ENCODE data around the gene COMMD8. TPM values are rescaled to one million over a fixed set of nuclear protein-coding genes. Genes with fewer than 3 reads are reported as not detected.
"Not testable (repeated sequence)": the region's sequence is repeated elsewhere in the genome, so short reads cannot be mapped to it uniquely, and the experiment has no call there.

The COMMD8 gene
- total RNA-seq, 2 donors from 2014 or later: 7.5 to 18.4 TPM

GRCh38 chr4:47488706-47489105 lies 25.2 kb upstream of the COMMD8 start:
- no peaks in the 10 kb centered on the region for H3K36me3 ChIP-seq
- H3K27ac ChIP-seq: no peak overlapping the region
- DNase-seq (ENCODE audit: low spot score): no peak
- H3K9me3 ChIP-seq: no peaks in the 10 kb centered on the region
- no peak for TF ChIP-seq CTCF (IDR thresholded peaks at IDR 0.05)
- no peak for ATAC-seq (ENCODE audit: insufficient number of reproducible peaks, low FRiP score, low read depth)
- H3K4me3 ChIP-seq: no peak overlapping the region
- H3K4me1 ChIP-seq (ENCODE audit: control insufficient read depth in 1 of 2, low read depth in 2 of 2): peaks cover 37 to 65% of the 10 kb centered on the region in 2 donors
- H3K27me3 ChIP-seq (replicated peaks; ENCODE audit: insufficient read depth): no peaks in the 10 kb centered on the region

GRCh38 chr4:47486727-47487126 lies 23.2 kb upstream of the COMMD8 start:
- H3K27ac ChIP-seq: peak overlapping the region in 1 of 2 donors; percentile 80
- not testable (repeated sequence) for DNase-seq (ENCODE audit: low spot score)

GRCh38 chr4:47486231-47486673 lies 22.8 kb upstream of the COMMD8 start:
- Histone ChIP-seq H3K4me1 (ENCODE audit: control insufficient read depth in 1 of 2, low read depth in 2 of 2) (peaks cover 27 to 43% of the 10 kb centered on the region in 2 donors), H3K9me3 (no peaks in the 10 kb centered on the region), H3K4me3 (peak overlapping the region; percentile 82), H3K36me3 (no peaks in the 10 kb centered on the region), H3K27me3 (replicated peaks; ENCODE audit: insufficient read depth) (no peaks in the 10 kb centered on the region), H3K27ac (peak overlapping the region; percentile 80 to 87)
- TF ChIP-seq CTCF (IDR thresholded peaks at IDR 0.05): no peak
- ATAC-seq (ENCODE audit: insufficient number of reproducible peaks, low FRiP score, low read depth) (no peak), DNase-seq (ENCODE audit: low spot score) (no peak)

More at GRCh38 chr4:47486727-47487126, 23.2 kb upstream of the COMMD8 start:
- Histone ChIP-seq H3K4me1 (ENCODE audit: control insufficient read depth in 1 of 2, low read depth in 2 of 2) (peaks cover 27 to 46% of the 10 kb centered on the region in 2 donors), H3K4me3 (peak overlapping the region; percentile 82)
- H3K27me3 ChIP-seq (replicated peaks; ENCODE audit: insufficient read depth); ATAC-seq (ENCODE audit: insufficient number of reproducible peaks, low FRiP score, low read depth); H3K9me3 ChIP-seq; H3K36me3 ChIP-seq: not testable (repeated sequence)

GRCh38 chr4:47485768-47486167 lies 22.3 kb upstream of the COMMD8 start:
- Histone ChIP-seq H3K36me3 (no peaks in the 10 kb centered on the region), H3K27me3 (replicated peaks; ENCODE audit: insufficient read depth) (no peaks in the 10 kb centered on the region), H3K27ac (peak overlapping the region; percentile 80 to 87), H3K9me3 (no peaks in the 10 kb centered on the region), H3K4me1 (ENCODE audit: control insufficient read depth in 1 of 2, low read depth in 2 of 2) (peaks cover 23 to 39% of the 10 kb centered on the region in 2 donors), H3K4me3 (peak overlapping the region; percentile 82)
- DNase-seq (ENCODE audit: low spot score) (no peak), ATAC-seq (ENCODE audit: insufficient number of reproducible peaks, low FRiP score, low read depth) (no peak)
- TF ChIP-seq CTCF (IDR thresholded peaks at IDR 0.05): no peak

- H3K27me3 ChIP-seq (replicated peaks; ENCODE audit: insufficient read depth): no peaks in the 10 kb centered on the region
- peak within 1 kb of the TSS; percentile 82 for H3K4me3 ChIP-seq
- ATAC-seq (ENCODE audit: insufficient number of reproducible peaks, low FRiP score, low read depth) (peak; percentile 92), DNase-seq (ENCODE audit: low spot score) (peak; percentile 80)
- peak within 1 kb of the TSS; percentile 80 to 87 for H3K27ac ChIP-seq
- no peaks in the 10 kb centered on the region for H3K36me3 ChIP-seq
- peak; percentile 26 for TF ChIP-seq CTCF (IDR thresholded peaks at IDR 0.05)
- H3K9me3 ChIP-seq: no peaks in the 10 kb centered on the region
- peaks cover 17 to 33% of the 10 kb centered on the region in 2 donors for H3K4me1 ChIP-seq (ENCODE audit: control insufficient read depth in 1 of 2, low read depth in 2 of 2)
These were observed 21.7 kb upstream of the COMMD8 start, which contains the start of gene ATP10D for GRCh38 chr4:47485047-47485692. TSS of gene ATP10D (plus strand) at chr4:47485275. CDS start at chr4:47512541, 27,266 bp downstream.
